GM18951 (cell line): ENCODE data around the gene FCN3.

Experiments
- POLR2A ChIP-seq: IDR thresholded peaks from 4 replicates; pipeline ENCODE4 v1.6.1; 2011; ENCODE audit warnings: mild to moderate bottlenecking; ENCODE audit not compliant: insufficient read length, insufficient read depth; ENCODE audit errors: extremely low read depth
- in situ Hi-C: fragments of 300-500 bp; cut with MboI; formaldehyde crosslinking; loops from one replicate; pipeline ENCODE4 v1.12.0; 2022; ENCODE audit warnings: low sequenced_read_pairs, mixed read lengths, inconsistent platforms; ENCODE audit not compliant: unreplicated experiment

Gene FCN3

DNA sequence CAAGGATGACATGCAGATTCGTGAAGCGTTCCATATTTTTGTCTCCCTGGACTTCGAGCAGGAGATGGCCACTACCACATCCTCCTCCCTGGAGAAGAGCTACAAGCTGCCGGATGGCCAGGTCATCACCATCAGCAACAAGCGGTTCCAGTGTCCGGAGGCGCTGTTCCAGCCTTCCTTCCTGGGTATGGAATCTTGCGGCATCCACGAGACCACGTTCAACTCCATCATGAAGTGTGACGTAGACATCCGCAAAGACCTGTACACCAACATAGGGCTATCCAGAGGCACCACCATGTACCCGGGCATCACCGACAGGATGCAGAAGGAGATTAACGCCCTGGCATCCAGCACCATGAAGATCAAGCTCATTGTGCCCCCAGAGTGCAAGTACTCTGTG lies 49.3 kb downstream of the FCN3 start:
- no peak for TF ChIP-seq POLR2A
- in situ Hi-C loops, result no loop called here

- TF ChIP-seq POLR2A, result no peak
- in situ Hi-C loops, result no loop called here
Measured at GRCh38 chr1:27322569-27323240, 51.9 kb downstream of the FCN3 start.

- in situ Hi-C loops, result no loop called here
- TF ChIP-seq POLR2A, result peak; percentile 89
Measured at GRCh38 chr1:27321813-27322568, 52.6 kb downstream of the FCN3 start, which contains the start of gene TMEM222. Gene TMEM222, plus strand, starts transcription at chr1:27322163. Its CDS starts 35 bp downstream, at chr1:27322198.
